Esophagus muscularis mucosa (tissue), 4 donors: ENCODE measurements around the gene VILL. TPM values are rescaled to one million over a fixed set of nuclear protein-coding genes. Genes with fewer than 3 reads are reported as not detected.
"Not testable (repeated sequence)": the region's sequence is repeated elsewhere in the genome, so short reads cannot be mapped to it uniquely, and the experiment has no call there.

Experiments
- DNase-seq: peaks from one replicate; pipeline ENCODE4 v3.0.0-alpha.2; 2017; ENCODE audit errors: extremely low spot score
- H3K27ac ChIP-seq, 4 donors: fragments of 200-600 bp; sonication (generic); replicated peaks in 1 of 4; 1 replicate in 3 of 4; 2 replicates in 1 of 4; pipeline ENCODE4 v1.5.1; 2016 to 2019; ENCODE audit warnings: mild to moderate bottlenecking in 1 of 4
- H3K27me3 ChIP-seq, 4 donors: fragments of 200-600 bp; sonication (generic); one replicate each; pipeline versions ENCODE4 v1.5.1 to v1.6.0; 2016 to 2019
- H3K36me3 ChIP-seq, 4 donors: fragments of 200-600 bp; sonication (generic); one replicate each; pipeline ENCODE4 v1.5.1; 2016 to 2019
- H3K4me1 ChIP-seq, 4 donors: fragments of 200-600 bp; sonication (generic); one replicate each; pipeline ENCODE4 v1.5.1; 2016 to 2019
- H3K4me3 ChIP-seq, 4 donors: fragments of 200-600 bp; sonication (generic); 1 replicate in 2 of 4; 2 replicates in 2 of 4; pipeline ENCODE4 v1.5.1; 2016 to 2019; ENCODE audit warnings: mild to moderate bottlenecking in 4 of 4, moderate library complexity in 1 of 4
- H3K9me3 ChIP-seq, 4 donors: fragments of 200-600 bp; sonication (generic); 1 replicate in 3 of 4; 2 replicates in 1 of 4; pipeline ENCODE4 v1.5.1; 2016 to 2019
- CTCF ChIP-seq, 3 experiments: fragments of 200-600 bp in 2 of 3; fragments of 450-650 bp in 1 of 3; sonication (generic) in 2 of 3; IDR thresholded peaks; one replicate each; pipeline ENCODE4 v1.5.1; 2017 to 2019; ENCODE audit warnings: antibody characterized with exemption in 3 of 3, mild to moderate bottlenecking in 2 of 3, moderate library complexity in 1 of 3
- EP300 ChIP-seq: sonication (generic); formaldehyde crosslinking; IDR thresholded peaks from one replicate; pipeline ENCODE4 v1.6.1; 2017; ENCODE audit warnings: antibody characterized with exemption
- POLR2A ChIP-seq: fragments of 450-650 bp; IDR thresholded peaks from one replicate; pipeline ENCODE4 v1.6.1; 2017; ENCODE audit warnings: antibody characterized with exemption, moderate library complexity, mild to moderate bottlenecking, low read depth
- POLR2AphosphoS5 ChIP-seq, 2 donors: sonication (generic); formaldehyde crosslinking; IDR thresholded peaks; one replicate each; pipeline ENCODE4 v1.6.1; 2017; ENCODE audit warnings: antibody characterized with exemption in 2 of 2
- WGBS: methylation state at CpG from one replicate; pipeline ENCODE4 v1.1.5; 2018; 5-methylcytosine and 5-hydroxymethylcytosine counted together
- intact Hi-C: fragments of 100-400 bp; cut with DNase I; formaldehyde crosslinking; loops from one replicate; pipeline ENCODE4 v1.15.1; 2023
- total RNA-seq, 4 donors: library from RNA; depleted of rRNA; stranded (reverse); fragments of >200 nt; gene quantifications; one replicate each; pipeline versions ENCODE4 v1.1.0 to v1.2.1, GENCODE V29; 2016

Gene VILL
- total RNA-seq, 4 donors from 2014 or later = 3.2 to 5.1 (median 4.4) TPM

GRCh38 chr3:37969596-37970100 is 20.9 kb upstream of the VILL start:
- no peak overlapping the region for H3K4me3 ChIP-seq
- H3K27ac ChIP-seq = no peak overlapping the region
- peaks cover 16 to 27% (median 23%) of the 10 kb centered on the region in 4 donors for H3K4me1 ChIP-seq
- no peak for DNase-seq
- no peaks in the 10 kb centered on the region for H3K27me3 ChIP-seq
- WGBS = 75% methylated on average over 5 of the region's 7 CpGs
- peaks cover 7 to 61% (median 23%) of the 10 kb centered on the region in 4 donors for H3K36me3 ChIP-seq
- intact Hi-C loops = no loop called here
- no peak for TF ChIP-seq CTCF (IDR thresholded peaks at IDR 0.05)
- no peak for TF ChIP-seq POLR2AphosphoS5 (IDR thresholded peaks at IDR 0.05)
- no peak for TF ChIP-seq POLR2A
- no peak for TF ChIP-seq EP300
- no peaks in the 10 kb centered on the region for H3K9me3 ChIP-seq

- H3K27me3 ChIP-seq = no peaks in the 10 kb centered on the region
Measured at GRCh38 chr3:37970802-37971201, 19.8 kb upstream of the VILL start.

GRCh38 chr3:37971467-37971866 is 19.1 kb upstream of the VILL start:
- H3K9me3 ChIP-seq = no peaks in the 10 kb centered on the region
- TF ChIP-seq EP300 (no peak), POLR2A (no peak), CTCF (IDR thresholded peaks at IDR 0.05) (no peak), POLR2AphosphoS5 (IDR thresholded peaks at IDR 0.05) (no peak)

More at GRCh38 chr3:37970802-37971201, 19.8 kb upstream of the VILL start:
- H3K27ac ChIP-seq = no peak overlapping the region
- H3K9me3 ChIP-seq = no peaks in the 10 kb centered on the region
- peaks cover 7 to 66% (median 30%) of the 10 kb centered on the region in 4 donors for H3K36me3 ChIP-seq
- WGBS = 73% methylated on average over 5 of the region's 5 CpGs
- H3K4me3 ChIP-seq = no peak overlapping the region
- DNase-seq = no peak
- TF ChIP-seq EP300 (no peak), POLR2A (no peak), POLR2AphosphoS5 (IDR thresholded peaks at IDR 0.05) (no peak), CTCF (IDR thresholded peaks at IDR 0.05) (no peak)
- peaks cover 16 to 27% (median 23%) of the 10 kb centered on the region in 4 donors for H3K4me1 ChIP-seq
- intact Hi-C loops = no loop called here

GRCh38 chr3:37972056-37972455 is 18.5 kb upstream of the VILL start:
- H3K27ac ChIP-seq, intact Hi-C loops, H3K4me3 ChIP-seq, H3K9me3 ChIP-seq, DNase-seq, H3K27me3 ChIP-seq: not testable (repeated sequence)
- 93% methylated on average over 8 of the region's 8 CpGs for WGBS
- H3K36me3 ChIP-seq = peaks cover 13 to 75% (median 42%) of the 10 kb centered on the region in 4 donors
- peaks cover 14 to 24% (median 21%) of the 10 kb centered on the region in 4 donors for H3K4me1 ChIP-seq

More at GRCh38 chr3:37971467-37971866, 19.1 kb upstream of the VILL start:
- DNase-seq = no peak
- Histone ChIP-seq H3K27ac (no peak overlapping the region), H3K4me1 (peaks cover 16 to 27% (median 23%) of the 10 kb centered on the region in 4 donors), H3K4me3 (no peak overlapping the region), H3K27me3 (no peaks in the 10 kb centered on the region), H3K36me3 (peaks cover 7 to 69% (median 37%) of the 10 kb centered on the region in 4 donors)
- intact Hi-C loops = no loop called here

GRCh38 chr3:37973246-37974054 is 17.1 kb upstream of the VILL start:
- Histone ChIP-seq H3K27ac (no peak overlapping the region), H3K36me3 (peaks cover 14 to 86% (median 43%) of the 10 kb centered on the region in 4 donors), H3K4me3 (no peak overlapping the region), H3K4me1 (peaks cover 8 to 16% (median 13%) of the 10 kb centered on the region in 4 donors), H3K27me3 (no peaks in the 10 kb centered on the region), H3K9me3 (no peaks in the 10 kb centered on the region)
- TF ChIP-seq POLR2A (no peak), EP300 (no peak), POLR2AphosphoS5 (IDR thresholded peaks at IDR 0.05) (no peak), CTCF (IDR thresholded peaks at IDR 0.05) (no peak)
- intact Hi-C loops = no loop called here
- no peak for DNase-seq
- 87% methylated on average over 12 of the region's 12 CpGs for WGBS
